Measurements from ENCODE around the gene PLEKHM3.

The PLEKHM3 gene

GRCh38 chr2:207779523-207779922 is 245.8 kb downstream of the PLEKHM3 start:
- DNase-seq: no peak

GRCh38 chr2:207778298-207778882 is 246.9 kb downstream of the PLEKHM3 start:
- no peak for DNase-seq

GRCh38 chr2:207777124-207777523 is 248.2 kb downstream of the PLEKHM3 start:
- no peak for DNase-seq

DNA sequence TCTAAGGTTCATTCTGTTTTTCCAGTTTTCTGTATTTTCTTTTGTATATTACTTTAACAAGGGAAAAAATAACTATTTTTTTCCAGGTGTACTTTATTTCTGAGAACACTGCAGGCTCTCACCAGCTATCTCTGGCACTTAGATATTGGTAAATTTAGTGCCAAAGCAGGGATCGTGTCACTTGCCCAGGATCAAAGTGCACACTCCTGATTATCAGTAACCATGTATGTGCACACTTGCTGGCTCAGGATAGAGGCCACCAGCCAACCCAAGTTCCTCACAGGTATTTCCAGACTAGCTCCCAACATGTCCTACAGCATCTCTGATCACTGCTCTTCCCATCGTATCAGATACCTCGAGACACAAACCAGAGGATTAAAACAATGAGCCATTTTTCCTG is 249.9 kb downstream of the PLEKHM3 start:
- no peak for DNase-seq

- DNase-seq: no peak
Measured at GRCh38 chr2:207772844-207773205, 252.5 kb downstream of the PLEKHM3 start.

- DNase-seq: peak in 3 of 4 experiments; percentile 5 to 12 (median 5)
Measured at GRCh38 chr2:207772081-207772843, 253.1 kb downstream of the PLEKHM3 start.

- DNase-seq: no peak
Measured at GRCh38 chr2:207771421-207771820, 253.9 kb downstream of the PLEKHM3 start.
